GM20431 (cell line): ENCODE data around the gene NID1.

Source experiments
- in situ Hi-C: fragments of 300-500 bp; cut with MseI, MboI; formaldehyde crosslinking; loops from one replicate; pipeline ENCODE4 v1.15.0; 2020; ENCODE audit warnings: low sequenced_read_pairs; ENCODE audit not compliant: unreplicated experiment

The NID1 gene

DNA sequence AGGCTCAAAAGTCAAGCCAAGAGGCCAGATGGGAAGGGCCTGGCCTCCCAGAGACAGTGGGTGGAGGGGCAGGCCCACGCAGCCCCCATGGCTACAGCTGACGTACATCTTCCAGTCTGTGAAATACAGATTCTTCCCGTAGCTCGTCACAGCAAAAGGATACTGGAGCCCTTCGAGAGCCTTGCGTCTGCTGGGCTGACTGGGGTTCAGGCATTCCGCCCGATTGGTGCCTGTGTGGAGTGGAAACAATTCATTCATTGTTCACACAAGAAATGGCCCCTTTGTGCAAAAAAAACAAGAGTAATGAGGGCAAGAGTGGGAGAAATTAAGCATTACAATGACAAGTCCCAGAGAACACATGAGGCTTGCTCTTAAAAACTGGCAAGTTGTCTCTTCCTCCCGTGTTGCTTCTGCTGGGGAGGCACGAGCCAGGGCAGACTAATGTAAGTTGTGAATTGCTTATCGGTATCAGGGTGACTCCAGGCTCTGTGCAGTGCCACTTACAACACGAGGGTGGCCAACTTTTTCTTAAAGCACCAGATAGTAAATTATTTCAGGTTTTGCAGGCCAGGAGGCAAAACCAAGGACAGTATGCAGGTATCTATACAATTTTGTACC is 85.1 kb downstream of the NID1 start:
- in situ Hi-C loops, result no loop called here

- in situ Hi-C loops, result no loop called here
These were observed 85.7 kb downstream of the NID1 start for GRCh38 chr1:235979176-235979575.

DNA sequence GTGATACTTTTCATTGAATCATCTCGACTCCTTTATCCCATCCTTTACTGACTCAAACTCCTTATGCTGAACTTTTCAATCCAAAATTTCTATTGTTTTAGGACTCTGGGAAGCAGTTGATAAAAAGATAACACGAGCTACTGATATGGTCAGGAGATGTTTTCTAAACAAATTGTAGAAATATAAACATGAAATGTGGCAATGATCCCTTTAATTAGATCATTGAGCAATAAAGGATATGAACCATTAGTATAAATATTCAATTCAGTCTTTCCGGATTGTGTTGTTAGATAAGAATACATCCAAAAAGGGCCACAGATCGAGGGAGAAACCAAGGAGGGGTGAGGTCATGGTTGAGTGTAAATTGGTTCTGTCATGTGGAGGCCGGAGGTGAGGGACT is 88.4 kb downstream of the NID1 start:
- in situ Hi-C loops, result no loop called here

GRCh38 chr1:235974616-235975015 is 90.3 kb downstream of the NID1 start:
- in situ Hi-C loops, result loop anchor here (25.0 kb wide), 1 partner anchor 462 kb away; the partner anchor contains the start of gene B3GALNT2

GRCh38 chr1:235972691-235973090 is 92.2 kb downstream of the NID1 start:
- in situ Hi-C loops, result loop anchor here (25.0 kb wide), 1 partner anchor 460 kb away; the partner anchor contains the start of gene B3GALNT2

DNA sequence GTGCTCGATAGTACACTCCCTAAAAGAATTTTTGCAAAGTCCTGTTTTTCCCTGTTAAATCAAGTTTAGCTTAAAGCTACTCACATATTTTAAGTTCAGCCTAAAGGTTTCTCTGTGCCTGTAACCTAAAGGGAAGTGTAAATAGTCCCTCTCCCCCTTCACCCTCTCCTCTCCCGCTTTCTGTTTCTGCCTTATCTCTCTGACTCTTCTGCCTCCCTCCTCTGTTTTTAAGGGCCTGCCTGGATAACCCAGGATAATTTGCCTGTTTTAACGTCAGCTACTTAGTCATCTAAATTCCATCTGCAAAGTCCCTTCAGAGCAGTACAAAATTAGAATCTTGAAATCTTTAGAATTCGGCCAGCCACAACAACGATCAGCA is 92.6 kb downstream of the NID1 start:
- in situ Hi-C loops, result loop anchor here (25.0 kb wide), 1 partner anchor 460 kb away; the partner anchor contains the start of gene B3GALNT2

- in situ Hi-C loops, result loop anchor here (25.0 kb wide), 1 partner anchor 459 kb away; the partner anchor contains the start of gene B3GALNT2
These were observed 93.1 kb downstream of the NID1 start for GRCh38 chr1:235971571-235972310.

GRCh38 chr1:235971020-235971419 is 93.9 kb downstream of the NID1 start:
- in situ Hi-C loops, result loop anchor here (25.0 kb wide), 1 partner anchor 459 kb away; the partner anchor contains the start of gene B3GALNT2

- in situ Hi-C loops, result loop anchor here (25.0 kb wide), 1 partner anchor 457 kb away; the partner anchor contains the start of gene B3GALNT2
These were observed 96.1 kb downstream of the NID1 start for GRCh38 chr1:235968831-235969230.

DNA sequence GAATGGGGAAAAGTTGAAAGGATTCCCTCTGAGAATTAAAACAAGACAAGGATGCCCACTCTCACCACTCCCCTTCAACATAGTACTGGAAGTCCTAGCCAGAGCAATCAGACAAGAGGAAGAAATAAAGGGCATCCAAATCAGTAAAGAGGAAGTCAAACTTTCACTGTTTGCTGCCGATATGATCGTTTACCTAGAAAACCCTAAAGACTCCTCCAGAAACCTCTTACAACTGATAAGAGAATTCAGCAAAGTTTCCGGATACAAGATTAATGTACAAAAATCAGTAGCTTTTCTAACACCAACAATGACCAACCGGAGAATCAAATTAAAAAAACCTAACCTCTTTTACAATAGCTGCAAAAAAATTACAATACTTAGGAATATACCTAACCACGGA is 98.8 kb downstream of the NID1 start:
- in situ Hi-C loops, result loop anchor here (25.0 kb wide), 1 partner anchor 454 kb away; the partner anchor contains the start of gene B3GALNT2

DNA sequence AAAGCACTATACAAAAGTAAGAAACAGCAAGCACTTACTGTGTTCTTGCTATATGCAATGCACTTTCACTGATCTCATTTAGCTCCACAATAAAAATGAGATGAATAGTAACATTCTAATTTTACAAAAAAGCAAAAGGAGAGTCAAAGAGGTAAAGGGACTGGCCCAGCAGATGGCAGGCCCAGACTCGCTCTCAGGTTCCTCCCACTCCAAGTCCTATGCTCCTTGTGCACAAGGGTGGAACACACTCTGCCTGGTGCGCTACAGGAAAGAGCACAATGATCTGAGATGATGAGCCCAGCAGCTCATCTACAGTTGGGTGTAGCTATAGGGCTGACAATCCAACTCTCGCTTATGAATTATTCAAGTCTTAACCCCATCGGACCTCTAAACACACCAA is 104.1 kb downstream of the NID1 start:
- in situ Hi-C loops, result loop anchor here (25.0 kb wide), 1 partner anchor 449 kb away; the partner anchor contains the start of gene B3GALNT2

DNA sequence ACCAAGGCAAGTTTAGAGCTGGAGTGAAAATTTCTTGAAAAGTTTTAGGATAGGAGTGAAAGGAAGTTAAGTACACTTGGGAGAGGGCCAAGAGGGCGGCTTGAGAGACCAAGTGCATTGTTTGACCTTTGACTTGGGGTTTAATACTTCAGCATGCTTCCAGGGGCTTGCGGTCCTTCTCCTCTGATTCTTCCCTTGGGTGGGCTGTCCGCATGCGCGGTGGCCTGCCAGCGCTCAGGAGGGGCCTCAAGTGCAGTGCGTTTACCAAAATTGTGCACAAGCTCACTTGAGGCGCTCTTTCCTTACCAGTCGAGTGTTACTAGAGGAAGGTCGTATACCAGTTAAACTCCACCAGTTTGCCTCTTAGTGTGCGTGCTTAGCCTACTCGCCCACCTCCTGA is 106.9 kb downstream of the NID1 start:
- in situ Hi-C loops, result loop anchor here (25.0 kb wide), 1 partner anchor 446 kb away; the partner anchor contains the start of gene B3GALNT2

DNA sequence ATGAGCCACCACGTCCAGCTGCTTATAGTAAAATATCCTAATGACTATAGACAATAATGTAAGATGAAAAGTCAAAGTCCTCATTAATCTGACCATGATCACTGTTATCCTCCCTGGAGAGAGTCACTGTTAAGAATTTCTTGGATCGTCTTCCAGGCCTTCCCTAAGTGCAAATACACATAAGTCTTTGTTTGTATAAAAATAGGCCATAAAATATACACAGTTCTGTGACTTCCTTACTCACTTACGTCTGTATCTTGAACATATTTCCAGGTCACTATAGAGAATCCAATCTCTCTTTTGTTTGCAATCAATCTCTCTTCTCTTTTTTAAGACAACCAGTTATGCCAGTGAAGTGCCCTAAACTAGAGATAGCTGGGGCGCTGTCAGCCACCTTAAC is 109.1 kb downstream of the NID1 start:
- in situ Hi-C loops, result loop anchor here (25.0 kb wide), 1 partner anchor 443 kb away; the partner anchor contains the start of gene B3GALNT2

GRCh38 chr1:235954306-235955283 is 110.3 kb downstream of the NID1 start:
- in situ Hi-C loops, result loop anchor here (25.0 kb wide), 1 partner anchor 442 kb away; the partner anchor contains the start of gene B3GALNT2

- in situ Hi-C loops, result loop anchor here (25.0 kb wide), 1 partner anchor 442 kb away; the partner anchor contains the start of gene B3GALNT2
These were observed 111.1 kb downstream of the NID1 start for GRCh38 chr1:235953801-235954200.

- in situ Hi-C loops, result loop anchor here (25.0 kb wide), 1 partner anchor 441 kb away; the partner anchor contains the start of gene B3GALNT2
These were observed 111.8 kb downstream of the NID1 start for GRCh38 chr1:235952950-235953615.

DNA sequence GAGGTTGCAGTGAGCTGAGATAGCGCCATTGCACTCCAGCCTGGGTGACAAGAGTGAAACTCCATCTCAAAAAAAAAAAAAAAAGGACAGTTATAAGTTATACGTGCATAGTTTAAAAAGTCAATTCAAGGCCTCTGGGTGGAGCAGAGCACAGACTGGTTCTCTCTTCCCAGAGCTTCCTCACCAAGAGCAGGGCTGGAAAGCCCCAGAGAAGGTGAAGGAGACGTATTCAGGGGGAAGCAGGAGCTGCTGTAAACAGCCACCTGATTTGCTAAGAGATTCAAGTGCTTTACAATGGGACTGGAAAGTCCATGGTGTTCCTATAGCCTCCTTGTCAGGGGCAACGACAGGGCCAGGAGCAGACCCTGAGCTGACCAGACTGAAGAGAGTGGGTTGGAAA is 113.2 kb downstream of the NID1 start:
- in situ Hi-C loops, result loop anchor here (25.0 kb wide), 1 partner anchor 439 kb away; the partner anchor contains the start of gene B3GALNT2

GRCh38 chr1:235950318-235950717 is 114.6 kb downstream of the NID1 start:
- in situ Hi-C loops, result loop anchor here (25.0 kb wide), 1 partner anchor 438 kb away; the partner anchor contains the start of gene B3GALNT2
